ENCODE measurements around the gene TNFAIP8L2. TPM values are rescaled to one million over a fixed set of nuclear protein-coding genes. Genes with fewer than 3 reads are reported as not detected.

Gene TNFAIP8L2
- total RNA-seq, 1 experiment from 2014 or later: 0.15 TPM

- TF ChIP-seq, protein P1, sequence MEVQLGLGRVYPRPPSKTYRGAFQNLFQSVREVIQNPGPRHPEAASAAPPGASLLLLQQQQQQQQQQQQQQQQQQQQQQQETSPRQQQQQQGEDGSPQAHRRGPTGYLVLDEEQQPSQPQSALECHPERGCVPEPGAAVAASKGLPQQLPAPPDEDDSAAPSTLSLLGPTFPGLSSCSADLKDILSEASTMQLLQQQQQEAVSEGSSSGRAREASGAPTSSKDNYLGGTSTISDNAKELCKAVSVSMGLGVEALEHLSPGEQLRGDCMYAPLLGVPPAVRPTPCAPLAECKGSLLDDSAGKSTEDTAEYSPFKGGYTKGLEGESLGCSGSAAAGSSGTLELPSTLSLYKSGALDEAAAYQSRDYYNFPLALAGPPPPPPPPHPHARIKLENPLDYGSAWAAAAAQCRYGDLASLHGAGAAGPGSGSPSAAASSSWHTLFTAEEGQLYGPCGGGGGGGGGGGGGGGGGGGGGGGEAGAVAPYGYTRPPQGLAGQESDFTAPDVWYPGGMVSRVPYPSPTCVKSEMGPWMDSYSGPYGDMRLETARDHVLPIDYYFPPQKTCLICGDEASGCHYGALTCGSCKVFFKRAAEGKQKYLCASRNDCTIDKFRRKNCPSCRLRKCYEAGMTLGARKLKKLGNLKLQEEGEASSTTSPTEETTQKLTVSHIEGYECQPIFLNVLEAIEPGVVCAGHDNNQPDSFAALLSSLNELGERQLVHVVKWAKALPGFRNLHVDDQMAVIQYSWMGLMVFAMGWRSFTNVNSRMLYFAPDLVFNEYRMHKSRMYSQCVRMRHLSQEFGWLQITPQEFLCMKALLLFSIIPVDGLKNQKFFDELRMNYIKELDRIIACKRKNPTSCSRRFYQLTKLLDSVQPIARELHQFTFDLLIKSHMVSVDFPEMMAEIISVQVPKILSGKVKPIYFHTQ (CRISPR knock-in tag; IDR thresholded peaks at IDR 0.05): no peak
- no peak for TF ChIP-seq NFYB (CRISPR knock-in tag; conservative IDR thresholded peaks at IDR 0.05; ENCODE audit: low read depth)
- TF ChIP-seq MAX (CRISPR knock-in tag; IDR thresholded peaks at IDR 0.05): no peak
- TF ChIP-seq FOXP1 (CRISPR knock-in tag; IDR thresholded peaks at IDR 0.05; ENCODE audit: borderline replicate concordance): no peak
- TF ChIP-seq HMGA2 (CRISPR knock-in tag; IDR thresholded peaks at IDR 0.05): no peak
- no peak for TF ChIP-seq ZNF263 (CRISPR knock-in tag; IDR thresholded peaks at IDR 0.05; ENCODE audit: low read depth)
- TF ChIP-seq KAT7 (CRISPR knock-in tag; IDR thresholded peaks at IDR 0.05; ENCODE audit: borderline replicate concordance): no peak
- TF ChIP-seq, protein P2, sequence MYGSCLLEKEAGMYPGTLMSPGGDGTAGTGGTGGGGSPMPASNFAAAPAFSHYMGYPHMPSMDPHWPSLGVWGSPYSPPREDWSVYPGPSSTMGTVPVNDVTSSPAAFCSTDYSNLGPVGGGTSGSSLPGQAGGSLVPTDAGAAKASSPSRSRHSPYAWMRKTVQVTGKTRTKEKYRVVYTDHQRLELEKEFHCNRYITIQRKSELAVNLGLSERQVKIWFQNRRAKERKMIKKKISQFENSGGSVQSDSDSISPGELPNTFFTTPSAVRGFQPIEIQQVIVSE (CRISPR knock-in tag; IDR thresholded peaks at IDR 0.05; ENCODE audit: borderline replicate concordance): no peak
- TF ChIP-seq, protein P3, sequence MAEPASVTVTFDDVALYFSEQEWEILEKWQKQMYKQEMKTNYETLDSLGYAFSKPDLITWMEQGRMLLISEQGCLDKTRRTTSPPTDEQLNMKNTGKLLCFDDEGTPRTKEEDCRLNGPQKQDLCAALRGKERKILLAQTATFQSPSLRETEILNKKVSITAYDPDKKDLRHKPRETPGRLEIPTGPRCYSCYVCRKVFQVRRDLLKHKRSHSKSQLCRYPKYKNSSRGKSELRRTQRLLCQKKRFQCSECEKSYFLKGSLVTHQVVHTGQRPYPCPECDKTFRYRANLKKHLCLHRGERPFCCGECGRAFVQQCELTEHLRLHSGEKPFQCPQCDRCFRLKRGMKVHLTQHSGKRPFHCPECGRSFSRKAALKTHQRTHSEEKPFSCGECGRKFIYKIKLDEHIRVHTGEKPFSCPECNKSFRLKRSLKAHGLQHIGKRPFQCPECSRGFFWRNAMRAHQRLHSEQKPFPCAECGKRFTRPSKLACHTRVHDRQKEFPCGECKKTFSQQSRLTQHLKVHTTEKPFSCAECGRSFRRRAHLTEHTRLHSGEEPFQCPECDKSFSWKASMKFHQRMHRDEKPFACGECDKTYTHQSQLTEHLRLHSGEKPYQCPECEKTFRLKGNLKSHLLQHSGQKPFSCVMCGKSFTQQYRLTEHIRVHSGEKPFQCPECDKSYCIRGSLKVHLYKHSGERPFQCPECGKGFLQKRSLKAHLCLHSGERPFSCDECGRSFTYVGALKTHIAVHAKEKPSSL (CRISPR knock-in tag; conservative IDR thresholded peaks at IDR 0.05): no peak
- no peak for TF ChIP-seq MYBL2 (CRISPR knock-in tag; IDR thresholded peaks at IDR 0.05)
- no peak for TF ChIP-seq JUN (CRISPR knock-in tag; IDR thresholded peaks at IDR 0.05)
- no peak for TF ChIP-seq ZNF317 (CRISPR knock-in tag; IDR thresholded peaks at IDR 0.05; ENCODE audit: borderline replicate concordance, low read depth)
- no peak for TF ChIP-seq CREM (CRISPR knock-in tag; IDR thresholded peaks at IDR 0.05)
- no peak for TF ChIP-seq TEAD1 (CRISPR knock-in tag; IDR thresholded peaks at IDR 0.05)
- TF ChIP-seq ZNF532 (CRISPR knock-in tag; IDR thresholded peaks at IDR 0.05; ENCODE audit: borderline replicate concordance): no peak
- Mint-ChIP-seq H3K27me3 (ENCODE audit: low read depth) (no peaks in the 10 kb centered on the region), H3K27ac (no peak overlapping the region), H3K4me1 (no peaks in the 10 kb centered on the region), H3K4me3 (no peak overlapping the region), H3K36me3 (no peaks in the 10 kb centered on the region), H3K9me3 (no peaks in the 10 kb centered on the region)
- DNase-seq (ENCODE audit: low spot score) (no peak), ATAC-seq (no peak)
- ChIA-PET CTCF (interaction anchor here (0.6 to 0.9 kb wide), 3 partner anchors 50 to 196 kb away, joined by 3 to 4 read pairs (median 4); partner anchors contain the start of gene TNFAIP8L2), POLR2A (no interaction called here)
These were observed 49.6 kb upstream of the TNFAIP8L2 start for GRCh38 chr1:151106894-151107293.

- CTCF ChIA-PET: interaction anchor here (0.6 to 11.6 kb wide), 3 partner anchors 8 to 54 kb away, joined by 3 to 77 read pairs (median 4); no protein-coding TSS in a partner anchor
- ATAC-seq (no peak), DNase-seq (ENCODE audit: low spot score) (no peak)
- Mint-ChIP-seq H3K27ac (no peak overlapping the region), H3K9me3 (no peaks in the 10 kb centered on the region), H3K36me3 (no peaks in the 10 kb centered on the region), H3K4me1 (no peaks in the 10 kb centered on the region), H3K27me3 (ENCODE audit: low read depth) (no peaks in the 10 kb centered on the region), H3K4me3 (no peak overlapping the region)
- peak; percentile 66 for TF ChIP-seq GABPB1 (CRISPR knock-in tag; IDR thresholded peaks at IDR 0.05)
- TF ChIP-seq, protein P4, sequence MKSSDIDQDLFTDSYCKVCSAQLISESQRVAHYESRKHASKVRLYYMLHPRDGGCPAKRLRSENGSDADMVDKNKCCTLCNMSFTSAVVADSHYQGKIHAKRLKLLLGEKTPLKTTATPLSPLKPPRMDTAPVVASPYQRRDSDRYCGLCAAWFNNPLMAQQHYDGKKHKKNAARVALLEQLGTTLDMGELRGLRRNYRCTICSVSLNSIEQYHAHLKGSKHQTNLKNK (CRISPR knock-in tag; IDR thresholded peaks at IDR 0.05): no peak
- TF ChIP-seq, protein P5, sequence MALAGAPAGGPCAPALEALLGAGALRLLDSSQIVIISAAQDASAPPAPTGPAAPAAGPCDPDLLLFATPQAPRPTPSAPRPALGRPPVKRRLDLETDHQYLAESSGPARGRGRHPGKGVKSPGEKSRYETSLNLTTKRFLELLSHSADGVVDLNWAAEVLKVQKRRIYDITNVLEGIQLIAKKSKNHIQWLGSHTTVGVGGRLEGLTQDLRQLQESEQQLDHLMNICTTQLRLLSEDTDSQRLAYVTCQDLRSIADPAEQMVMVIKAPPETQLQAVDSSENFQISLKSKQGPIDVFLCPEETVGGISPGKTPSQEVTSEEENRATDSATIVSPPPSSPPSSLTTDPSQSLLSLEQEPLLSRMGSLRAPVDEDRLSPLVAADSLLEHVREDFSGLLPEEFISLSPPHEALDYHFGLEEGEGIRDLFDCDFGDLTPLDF (CRISPR knock-in tag; IDR thresholded peaks at IDR 0.05): no peak
- POLR2A ChIA-PET: no interaction called here
These were observed 48.1 kb upstream of the TNFAIP8L2 start for GRCh38 chr1:151108331-151108730.

Data from WTC11 (cell line).